Measurements from ENCODE around the gene NEK2.

- TF ChIP-seq CTCF (IDR thresholded peaks at IDR 0.05 in 2 of 3, conservative IDR thresholded peaks at IDR 0.05 in 1 of 3; ENCODE audit: borderline replicate concordance in 1 of 3, insufficient read depth in 1 of 3, low read depth in 2 of 3, low read length in 2 of 3) (no peak), EGR1 (IDR thresholded peaks at IDR 0.05; ENCODE audit: low read depth) (no peak), CBX3 (IDR thresholded peaks at IDR 0.05; ENCODE audit: low read depth) (no peak), TCF7L2 (IDR thresholded peaks at IDR 0.05; ENCODE audit: borderline replicate concordance, extremely low read depth, insufficient read depth, insufficient read length) (no peak)
These were observed 29.1 kb upstream of the NEK2 start for GRCh38 chr1:211704543-211704942.
